H9 (cell line): ENCODE measurements around the gene WWC2. TPM values are rescaled to one million over a fixed set of nuclear protein-coding genes. Genes with fewer than 3 reads are reported as not detected.

Experiments used
- DNase-seq: peaks from one replicate; pipeline ENCODE4 v3.0.0-alpha.2; 2017
- H2AFZ ChIP-seq: one replicate; pipeline ENCODE4 v1.6.1; 2013; ENCODE audit warnings: mild to moderate bottlenecking, low read length, control low read depth, moderate library complexity
- H2AK5ac ChIP-seq: 2 replicates; pipeline ENCODE4 v1.6.1; 2013; ENCODE audit warnings: low read length, control low read depth, mixed read lengths; ENCODE audit not compliant: insufficient read length
- H2BK120ac ChIP-seq: one replicate; pipeline ENCODE4 v1.6.1; 2013; ENCODE audit warnings: low read depth, mild to moderate bottlenecking, low read length, control low read depth, inconsistent platforms; ENCODE audit not compliant: poor library complexity, severe bottlenecking
- H2BK12ac ChIP-seq: 2 replicates; pipeline ENCODE4 v1.6.1; 2013; ENCODE audit warnings: low read length, control low read depth, mixed read lengths, low read depth; ENCODE audit not compliant: insufficient read length
- H2BK15ac ChIP-seq: 2 replicates; pipeline ENCODE4 v1.6.1; 2013; ENCODE audit warnings: low read depth, low read length, control low read depth
- H2BK20ac ChIP-seq: one replicate; pipeline ENCODE4 v1.6.1; 2013; ENCODE audit warnings: low read depth, mild to moderate bottlenecking, low read length, control low read depth, inconsistent platforms; ENCODE audit not compliant: poor library complexity, severe bottlenecking
- H2BK5ac ChIP-seq: 2 replicates; pipeline ENCODE4 v1.6.1; 2013; ENCODE audit warnings: low read length, control low read depth, mixed read lengths; ENCODE audit not compliant: insufficient read length
- H3K14ac ChIP-seq: 2 replicates; pipeline ENCODE4 v1.6.1; 2013; ENCODE audit warnings: low read length, control low read depth; ENCODE audit not compliant: insufficient read depth
- H3K18ac ChIP-seq: 2 replicates; pipeline ENCODE4 v1.6.1; 2013; ENCODE audit warnings: low read depth, mild to moderate bottlenecking, mixed read lengths, low read length, control low read depth; ENCODE audit not compliant: insufficient read length
- H3K23ac ChIP-seq: 2 replicates; pipeline ENCODE4 v1.6.1; 2013; ENCODE audit warnings: low read length, control low read depth, mixed read lengths, low read depth; ENCODE audit not compliant: insufficient read length
- H3K23me2 ChIP-seq: 2 replicates; pipeline ENCODE4 v1.6.1; 2013; ENCODE audit warnings: low read depth, mild to moderate bottlenecking, mixed read lengths, low read length, control low read depth; ENCODE audit not compliant: insufficient read length, poor library complexity, severe bottlenecking
- H3K27ac ChIP-seq: 2 replicates; pipeline ENCODE4 v1.5.1; 2013; ENCODE audit warnings: low read length, control low read depth, mixed read lengths, low read depth; ENCODE audit not compliant: insufficient read length
- H3K27me3 ChIP-seq: 2 replicates; pipeline ENCODE4 v1.6.1; 2013; ENCODE audit warnings: low read length, control low read depth, inconsistent platforms; ENCODE audit not compliant: insufficient read depth
- H3K4ac ChIP-seq: 2 replicates; pipeline ENCODE4 v1.6.1; 2013; ENCODE audit warnings: low read depth, mild to moderate bottlenecking, control low read depth, inconsistent platforms, low read length, moderate library complexity
- H3K4me1 ChIP-seq: 2 replicates; pipeline ENCODE4 v1.6.1; 2013; ENCODE audit warnings: low read length, control low read depth, inconsistent platforms; ENCODE audit not compliant: insufficient read depth
- H3K4me2 ChIP-seq: 2 replicates; pipeline ENCODE4 v1.6.1; 2013; ENCODE audit warnings: low read length, control low read depth, mixed read lengths; ENCODE audit not compliant: insufficient read length, insufficient read depth
- H3K56ac ChIP-seq: 2 replicates; pipeline ENCODE4 v1.6.1; 2013; ENCODE audit warnings: low read depth, mild to moderate bottlenecking, mixed read lengths, low read length, control low read depth; ENCODE audit not compliant: insufficient read length
- H3K79me1 ChIP-seq: 2 replicates; pipeline ENCODE4 v1.6.1; 2013; ENCODE audit warnings: low read depth, mild to moderate bottlenecking, moderate library complexity, low read length, control low read depth, inconsistent platforms; ENCODE audit not compliant: insufficient read depth, poor library complexity, severe bottlenecking
- H3K79me2 ChIP-seq: 2 replicates; pipeline ENCODE4 v1.6.1; 2013; ENCODE audit warnings: low read length, control low read depth, inconsistent platforms; ENCODE audit not compliant: insufficient read depth
- H3K9ac ChIP-seq: 2 replicates; pipeline ENCODE4 v1.6.1; 2013; ENCODE audit warnings: low read length, control low read depth, mixed read lengths; ENCODE audit not compliant: insufficient read length; ENCODE audit errors: extremely low read depth
- H3K9me3 ChIP-seq: one replicate; pipeline ENCODE4 v1.6.1; 2013; ENCODE audit warnings: low read depth, low read length, inconsistent platforms; ENCODE audit not compliant: control insufficient read depth
- H3T11ph ChIP-seq: one replicate; pipeline ENCODE4 v1.6.1; 2013; ENCODE audit warnings: mild to moderate bottlenecking, low read length, control low read depth, inconsistent platforms
- H4K20me1 ChIP-seq: one replicate; pipeline ENCODE4 v1.6.1; 2013; ENCODE audit not compliant: control insufficient read depth, insufficient read length, insufficient read depth
- H4K5ac ChIP-seq: 2 replicates; pipeline ENCODE4 v1.6.1; 2013; ENCODE audit warnings: low read depth, mild to moderate bottlenecking, mixed read lengths, low read length, control low read depth; ENCODE audit not compliant: insufficient read length
- H4K8ac ChIP-seq: replicated peaks from 2 replicates; pipeline ENCODE4 v1.6.1; 2013; ENCODE audit warnings: low read length, control low read depth, mixed read lengths, low read depth; ENCODE audit not compliant: insufficient read length
- H4K91ac ChIP-seq: 2 replicates; pipeline ENCODE4 v1.6.1; 2013; ENCODE audit warnings: low read depth, mild to moderate bottlenecking, moderate library complexity, mixed read lengths, low read length, control low read depth; ENCODE audit not compliant: insufficient read length
- H3K27ac Mint-ChIP-seq, 3 experiments: 2 replicates in 2 of 3; 3 replicates in 1 of 3; pipeline ENCODE4 v1.8.0; 2020 to 2021; ENCODE audit warnings: mixed read lengths in 3 of 3, mild to moderate bottlenecking in 1 of 3, moderate library complexity in 1 of 3
- H3K27me3 Mint-ChIP-seq: 2 replicates; pipeline ENCODE4 v1.8.0; 2021; ENCODE audit warnings: low read depth, mild to moderate bottlenecking, moderate library complexity, mixed read lengths
- H3K36me3 Mint-ChIP-seq, 3 experiments: 2 replicates in 2 of 3; 3 replicates in 1 of 3; pipeline ENCODE4 v1.8.0; 2020 to 2021; ENCODE audit warnings: low read depth in 3 of 3, mixed read lengths in 3 of 3; ENCODE audit not compliant: insufficient read depth in 1 of 3
- H3K4me1 Mint-ChIP-seq, 2 experiments: 2 replicates each; pipeline ENCODE4 v1.8.0; 2020; ENCODE audit warnings: mixed read lengths in 2 of 2
- H3K4me3 Mint-ChIP-seq, 2 experiments: 2 replicates in 1 of 2; 3 replicates in 1 of 2; pipeline ENCODE4 v1.8.0; 2020 to 2021; ENCODE audit warnings: mild to moderate bottlenecking in 2 of 2, mixed read lengths in 2 of 2, moderate library complexity in 1 of 2
- H3K9me3 Mint-ChIP-seq, 2 experiments: 2 replicates in 1 of 2; 3 replicates in 1 of 2; pipeline ENCODE4 v1.8.0; 2020; ENCODE audit warnings: mild to moderate bottlenecking in 2 of 2, mixed read lengths in 2 of 2, moderate library complexity in 1 of 2
- CTCF ChIP-seq: fragments of 200-600 bp; sonication (generic); conservative IDR thresholded peaks from 3 replicates; pipeline ENCODE4 v1.8.0; 2021; ENCODE audit warnings: antibody characterized with exemption, mild to moderate bottlenecking
- WGBS: extraction: QIAGEN DNeasy Blood & Tissue Kit; methylation state at CpG from one replicate; pipeline ENCODE4 v1.1.7; 2013; ENCODE audit warnings: missing lambda C conversion rate, low lambda C conversion rate, mixed read lengths; ENCODE audit not compliant: insufficient read length; ENCODE audit errors: extremely low coverage; 5-methylcytosine and 5-hydroxymethylcytosine counted together
- total RNA-seq: library from RNA; stranded (reverse); gene quantifications from 2 replicates; pipeline ENCODE4 v1.2.1, GENCODE V29; 2021

The WWC2 gene
- total RNA-seq, 1 experiment from 2014 or later = 106 TPM

- Histone ChIP-seq H2BK12ac (no peak overlapping the region), H3K27ac (no peak overlapping the region), H3K56ac (no peak overlapping the region), H3K4me1 (no peaks in the 10 kb centered on the region), H2AK5ac (no peak overlapping the region), H3T11ph (no peak overlapping the region), H3K18ac (no peak overlapping the region), H4K8ac (no peak overlapping the region), H3K23ac (no peak overlapping the region), H2BK5ac (no peak overlapping the region), H2BK120ac (no peak overlapping the region), H4K5ac (no peak overlapping the region), H2AFZ (no peak overlapping the region), H3K79me1 (no peaks in the 10 kb centered on the region), H3K27me3 (no peaks in the 10 kb centered on the region), H3K4me2 (no peak overlapping the region), H2BK15ac (no peak overlapping the region), H4K20me1 (no peaks in the 10 kb centered on the region), H3K9ac (no peak overlapping the region), H4K91ac (no peak overlapping the region), H3K4ac (no peak overlapping the region), H3K14ac (no peak overlapping the region), H3K79me2 (no peaks in the 10 kb centered on the region), H3K23me2 (no peaks in the 10 kb centered on the region), H2BK20ac (no peak overlapping the region), H3K9me3 (no peaks in the 10 kb centered on the region)
- peaks cover 0 to 4% of the 10 kb centered on the region in 2 experiments; a peak in 3 of 5 replicates for H3K9me3 Mint-ChIP-seq
- H3K4me1 Mint-ChIP-seq = peaks cover 0 to 4% of the 10 kb centered on the region in 2 experiments; a peak in 1 of 4 replicates
- TF ChIP-seq CTCF = no peak
- WGBS = no CpG with 5 or more reads among the region's 6 CpGs
- DNase-seq = no peak
- peaks cover 3% of the 10 kb centered on the region for H3K27me3 Mint-ChIP-seq
- no peak overlapping the region for H3K27ac Mint-ChIP-seq
- no peak overlapping the region for H3K4me3 Mint-ChIP-seq
- H3K36me3 Mint-ChIP-seq = peaks cover 0 to 4% (median 0%) of the 10 kb centered on the region in 3 experiments; a peak in 2 of 7 replicates
These were observed 234.9 kb downstream of the WWC2 start for GRCh38 chr4:183333983-183334382.
